Activated effector memory CD4-positive, alpha-beta T cell treated with anti-CD3 and anti-CD28 coated beads, Interleukin-2, amount 50 U/mL, for 16 hours (primary cell): ENCODE results near the gene MRPS14.

Experiments
- DNase-seq: peaks from one replicate; pipeline ENCODE4 v3.0.0-alpha.2; 2020

Gene MRPS14

DNA sequence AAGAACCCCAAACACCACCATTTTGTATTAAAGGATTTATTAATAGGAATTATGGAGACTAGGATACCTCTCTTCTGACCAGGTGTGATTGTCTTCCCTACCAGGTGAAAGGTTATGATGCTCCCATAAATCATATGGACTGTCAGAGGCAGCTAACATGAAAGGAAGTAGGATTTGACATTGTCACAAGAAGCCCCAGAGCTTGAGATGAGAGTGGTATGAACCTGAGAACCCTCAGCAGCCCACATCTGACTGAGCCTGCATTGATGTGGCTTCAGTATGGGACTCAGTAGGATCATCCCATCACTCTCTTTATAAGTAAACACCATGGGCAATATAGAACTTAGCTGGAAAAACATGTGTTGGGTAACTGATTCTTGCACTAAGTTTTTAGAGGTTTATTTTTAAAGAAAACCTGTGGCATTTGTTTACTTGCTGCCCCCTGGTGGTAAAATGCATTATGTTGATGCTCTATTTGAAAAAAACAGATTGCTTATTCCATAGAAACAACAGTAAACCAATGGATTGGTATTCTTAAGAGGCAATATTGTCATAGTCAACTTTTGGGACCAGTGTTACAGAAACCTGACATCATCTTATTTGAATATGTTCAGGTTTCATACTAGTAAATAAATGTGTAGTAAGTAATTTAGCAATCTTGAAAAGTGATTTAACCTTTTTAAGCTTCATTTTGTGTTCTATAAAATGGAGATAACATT, 40.1 kb downstream of the MRPS14 start:
- DNase-seq = no peak

DNA sequence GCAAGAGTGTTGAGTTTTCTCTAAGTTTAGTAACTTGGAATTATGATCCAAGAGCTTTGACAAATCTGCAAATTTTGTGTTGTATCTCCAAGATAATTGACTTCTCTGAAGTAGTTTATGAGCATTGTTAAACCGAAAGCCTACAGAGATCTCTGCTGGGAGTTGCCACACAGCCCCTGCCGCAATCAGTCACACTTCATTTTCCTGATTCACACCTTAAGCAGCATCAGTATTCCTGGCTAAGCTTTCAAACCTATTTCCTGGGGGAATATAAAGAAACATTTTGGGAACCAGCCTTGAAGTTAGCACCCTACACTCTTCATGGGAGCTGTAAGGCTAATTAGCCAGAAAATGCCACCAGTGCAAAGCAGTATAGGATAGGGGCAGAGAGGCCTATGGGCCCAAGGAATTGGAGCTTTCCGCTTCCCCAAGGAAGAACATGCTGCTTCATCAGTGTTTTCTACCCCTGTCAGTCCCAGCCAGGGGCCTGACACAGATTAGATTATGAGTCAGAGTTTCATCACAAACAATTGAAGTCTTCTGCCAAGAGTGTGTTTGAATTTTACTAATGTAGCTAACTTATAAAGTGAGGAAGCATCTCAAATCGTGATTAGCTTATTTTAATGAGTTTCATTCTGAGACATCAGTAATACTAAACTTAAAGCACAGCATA, 46.7 kb downstream of the MRPS14 start:
- no peak for DNase-seq

GRCh38 chr1:174975764-174976163, 47.5 kb downstream of the MRPS14 start:
- DNase-seq = no peak

- no peak for DNase-seq
Measured at GRCh38 chr1:174974711-174975119, 48.5 kb downstream of the MRPS14 start.

DNA sequence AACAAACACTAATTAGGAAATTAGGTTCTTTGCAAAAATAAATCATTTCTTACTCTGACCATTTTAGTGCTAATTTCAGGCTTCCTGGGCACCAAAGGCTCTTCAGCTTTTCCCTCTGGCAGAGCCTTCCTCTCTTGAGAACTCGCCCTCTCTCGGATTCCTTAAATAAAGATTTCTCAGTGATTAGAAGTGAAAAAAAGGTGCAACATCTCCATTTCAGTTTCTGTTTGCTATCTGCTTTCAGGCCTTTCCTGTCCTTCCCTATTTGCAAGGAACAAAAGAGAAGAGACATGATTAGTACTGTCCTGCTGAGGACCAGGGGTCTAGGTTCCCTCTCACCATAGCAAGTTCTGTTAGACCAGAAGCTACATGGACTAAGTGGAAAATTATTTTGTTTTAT, 51.3 kb downstream of the MRPS14 start:
- DNase-seq = no peak

DNA sequence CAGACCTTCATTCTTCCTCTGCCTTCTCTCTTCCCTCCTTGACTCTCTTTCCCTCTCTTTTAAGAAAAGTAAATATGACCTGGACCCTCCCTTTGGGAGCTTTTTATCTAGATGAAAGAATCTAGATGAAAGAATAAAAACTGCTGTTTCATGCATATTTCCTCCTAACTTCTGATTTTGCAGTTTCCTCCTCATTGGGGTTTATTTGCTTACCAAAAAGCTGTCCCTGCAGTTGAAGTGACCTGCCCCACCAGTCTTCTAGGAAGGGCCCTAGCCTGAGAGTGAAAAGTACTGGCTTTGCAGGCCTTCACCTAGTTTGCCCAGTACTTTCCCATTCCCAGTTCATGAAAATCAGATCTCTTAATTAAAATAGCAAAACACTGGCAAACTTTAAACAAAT, 51.8 kb downstream of the MRPS14 start:
- DNase-seq = no peak

- DNase-seq = no peak
Measured at GRCh38 chr1:174969977-174970376, 53.2 kb downstream of the MRPS14 start.

DNA sequence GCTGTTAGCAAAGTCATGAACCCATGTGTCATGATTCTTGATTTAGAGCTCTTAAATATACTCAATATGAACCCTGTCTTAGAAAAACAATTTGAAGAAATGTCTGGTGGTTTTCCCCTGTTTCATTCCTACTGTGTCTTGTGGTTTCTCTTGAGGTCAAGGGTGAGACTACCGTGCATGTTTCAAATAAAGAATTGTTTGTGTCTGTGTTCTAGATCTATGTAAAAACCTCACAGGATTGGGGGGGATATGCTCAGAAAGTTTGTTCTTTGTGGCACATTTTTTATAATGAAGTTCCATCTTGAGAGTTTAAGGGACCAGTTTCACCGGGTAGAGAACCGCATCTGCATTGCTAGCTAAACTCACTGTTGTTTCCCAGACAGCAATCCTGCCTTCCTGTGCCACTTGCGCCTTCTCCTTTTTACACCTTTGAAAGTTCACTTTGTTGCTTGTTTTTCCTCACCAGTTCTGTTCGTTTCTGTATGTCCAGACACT, 54.4 kb downstream of the MRPS14 start:
- peak; percentile 66 for DNase-seq

DNA sequence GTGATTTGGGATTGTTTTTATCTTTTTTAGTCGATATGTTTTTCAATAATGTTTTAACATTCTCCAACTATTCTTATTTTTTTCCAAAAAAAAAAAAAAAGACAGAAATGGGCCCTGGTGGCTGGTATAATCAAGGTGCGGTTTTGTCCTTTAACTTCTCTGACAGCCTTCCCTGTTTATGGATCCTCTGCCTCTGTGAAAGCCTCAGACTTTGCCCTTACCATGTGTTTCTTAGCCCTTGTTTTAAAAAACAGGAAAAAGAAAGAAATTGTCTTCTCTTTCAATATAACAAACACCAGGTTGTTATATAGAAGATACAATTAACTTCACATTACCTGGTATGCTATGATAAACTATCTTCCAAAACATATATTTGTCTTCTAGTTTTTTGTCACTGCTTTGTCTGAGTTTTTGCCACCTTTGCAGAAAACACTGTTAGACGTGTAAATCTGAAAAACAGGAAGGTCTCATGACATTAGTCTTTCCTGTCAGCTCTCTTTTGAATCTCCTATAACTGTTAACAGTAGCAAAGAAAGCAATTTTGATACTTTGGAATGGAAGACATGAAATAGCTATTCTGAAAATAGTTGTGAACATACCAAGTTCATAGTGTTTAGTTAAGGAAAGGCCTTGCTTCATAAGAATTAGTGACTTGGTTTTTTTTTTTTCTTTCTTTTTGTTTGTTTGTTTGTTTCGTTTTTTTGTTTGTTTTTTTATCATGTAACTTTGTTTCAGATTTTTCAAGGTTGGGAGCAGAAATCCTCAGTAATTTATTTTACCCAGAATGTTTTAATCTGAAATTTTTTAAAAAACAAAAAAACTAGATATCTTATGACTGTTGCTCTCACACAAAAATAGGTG, 55.1 kb downstream of the MRPS14 start:
- no peak for DNase-seq

DNA sequence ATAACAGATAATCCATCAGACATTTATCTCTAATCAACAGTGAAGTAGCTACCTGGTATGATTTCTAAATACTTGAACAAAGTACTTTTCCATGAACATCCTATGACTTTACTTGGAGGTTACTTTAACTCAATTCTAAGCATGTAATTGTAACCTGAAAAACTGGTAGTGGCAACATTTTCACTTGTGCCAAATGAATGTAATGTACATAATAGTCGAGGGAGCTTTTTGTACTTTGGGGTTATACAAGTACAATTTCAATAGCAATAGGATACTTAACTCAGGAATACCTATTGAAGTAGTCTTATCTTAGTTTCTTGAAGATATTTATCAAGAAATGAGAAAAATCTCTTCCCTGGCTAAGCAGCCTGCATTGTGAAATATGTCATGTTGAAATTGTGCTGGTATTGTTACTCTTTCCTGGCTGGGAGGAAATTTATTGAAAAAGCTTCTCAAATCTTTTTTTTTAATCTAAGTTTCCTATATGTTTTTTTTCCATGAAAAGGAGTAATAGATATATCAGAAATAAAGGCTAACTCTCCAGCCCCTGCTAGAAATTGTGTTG, 57.1 kb downstream of the MRPS14 start:
- DNase-seq = no peak

- DNase-seq = peak; percentile 68
Measured at GRCh38 chr1:174965362-174966007, 57.7 kb downstream of the MRPS14 start.

DNA sequence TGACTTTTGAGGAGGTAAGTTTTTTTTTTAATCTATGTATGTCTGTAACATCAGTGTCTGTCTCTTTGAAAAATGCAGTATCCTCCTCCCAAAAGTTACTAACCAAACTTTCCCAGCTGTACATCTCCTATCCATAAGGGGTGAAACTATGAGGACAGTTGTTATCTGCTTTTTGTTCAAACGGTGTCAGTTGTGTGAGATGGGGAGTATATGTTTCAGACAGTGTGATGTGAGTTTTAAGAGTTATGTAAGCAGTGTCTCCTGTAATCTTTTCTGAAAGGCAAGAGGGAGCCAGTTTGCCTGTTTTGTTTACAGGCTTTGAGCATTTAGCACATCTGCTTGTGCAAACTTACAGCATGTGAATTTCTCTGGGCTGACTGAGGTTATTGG, 58.3 kb downstream of the MRPS14 start:
- DNase-seq = no peak

DNA sequence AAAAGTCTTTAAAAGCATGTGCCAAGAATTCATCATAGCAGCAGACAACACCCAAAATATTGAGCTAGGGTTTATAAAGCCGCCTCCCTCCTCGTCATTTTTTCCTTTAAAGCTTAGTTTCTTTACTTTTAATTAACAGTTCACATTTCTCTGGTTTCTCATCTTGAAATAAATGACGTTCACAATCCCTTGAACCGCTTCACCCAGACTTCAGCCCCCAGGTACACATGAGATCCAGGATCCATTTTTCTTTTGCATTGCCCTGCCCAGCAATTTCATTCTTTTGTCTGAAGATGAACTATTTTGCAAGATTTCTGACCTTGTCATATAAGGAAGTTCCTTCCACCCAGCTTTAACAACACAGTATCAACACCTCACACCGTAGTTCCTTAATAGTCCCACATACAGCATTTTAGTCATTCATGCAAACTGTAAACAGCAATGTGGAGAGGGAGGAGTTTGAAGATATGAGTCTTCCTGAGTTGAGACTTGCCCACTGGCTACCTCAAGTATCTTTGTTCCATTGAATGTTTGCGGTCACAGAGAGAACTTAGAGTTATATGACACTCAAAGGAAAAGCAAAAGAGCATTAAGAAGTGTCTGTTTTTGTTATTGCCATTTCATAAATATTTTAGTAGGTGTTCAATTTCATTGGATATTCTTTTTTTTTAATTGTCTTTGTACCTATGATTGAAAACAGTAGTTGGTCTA, 58.8 kb downstream of the MRPS14 start:
- DNase-seq = no peak

- no peak for DNase-seq
Measured at GRCh38 chr1:174963529-174964125, 59.6 kb downstream of the MRPS14 start.
